GM19023 (cell line): ENCODE data around the gene MYT1.

Source experiments
- ATAC-seq: cut with Tn5 transposase; IDR thresholded peaks from one replicate; pipeline ENCODE4 v1.9.1; 2021; ENCODE audit warnings: mild to moderate bottlenecking, moderate library complexity; ENCODE audit not compliant: unreplicated experiment

The MYT1 gene

GRCh38 chr20:64139199-64140060, 24.8 kb upstream of the MYT1 start:
- ATAC-seq = no peak

- no peak for ATAC-seq
These were observed 24.0 kb upstream of the MYT1 start for GRCh38 chr20:64140061-64140931.

GRCh38 chr20:64140956-64141355, 23.3 kb upstream of the MYT1 start:
- ATAC-seq = no peak

GRCh38 chr20:64142590-64142989, 21.7 kb upstream of the MYT1 start:
- ATAC-seq = no peak

GRCh38 chr20:64143018-64143801, 21.0 kb upstream of the MYT1 start:
- no peak for ATAC-seq

GRCh38 chr20:64144144-64144912, 19.9 kb upstream of the MYT1 start:
- ATAC-seq = no peak

GRCh38 chr20:64145458-64146300, 18.6 kb upstream of the MYT1 start:
- ATAC-seq = no peak

GRCh38 chr20:64146301-64146935, 17.8 kb upstream of the MYT1 start:
- ATAC-seq = no peak

- no peak for ATAC-seq
These were observed 17.2 kb upstream of the MYT1 start for GRCh38 chr20:64146936-64147477.

- ATAC-seq = no peak
These were observed 15.7 kb upstream of the MYT1 start for GRCh38 chr20:64148581-64148980.

- ATAC-seq = no peak
These were observed 15.1 kb upstream of the MYT1 start for GRCh38 chr20:64149141-64149540.

- ATAC-seq = no peak
These were observed 14.3 kb upstream of the MYT1 start for GRCh38 chr20:64149809-64150560.

- ATAC-seq = no peak
These were observed 13.3 kb upstream of the MYT1 start for GRCh38 chr20:64150756-64151632.

GRCh38 chr20:64151633-64152530, 12.4 kb upstream of the MYT1 start:
- no peak for ATAC-seq

- ATAC-seq = no peak
These were observed 11.3 kb upstream of the MYT1 start for GRCh38 chr20:64152906-64153305.

- ATAC-seq = no peak
These were observed 10.8 kb upstream of the MYT1 start for GRCh38 chr20:64153410-64153809.
